Neuronal stem cell (in vitro differentiated cells): ENCODE data around the gene NAT10.

Experiments used
- DNase-seq: peaks from one replicate; pipeline ENCODE4 v3.0.0-alpha.2; 2013; ENCODE audit warnings: low spot score
- H2AFZ ChIP-seq: one replicate; pipeline ENCODE4 v1.6.1; 2013; ENCODE audit warnings: mild to moderate bottlenecking, low read length, inconsistent platforms
- H2AK5ac ChIP-seq: 2 replicates; pipeline ENCODE4 v1.6.1; 2013; ENCODE audit warnings: low read depth, mild to moderate bottlenecking, inconsistent platforms, low read length, moderate library complexity, mixed read lengths
- H2BK120ac ChIP-seq: 2 replicates; pipeline ENCODE4 v1.6.1; 2013; ENCODE audit warnings: low read depth, mild to moderate bottlenecking, inconsistent platforms, low read length, moderate library complexity, mixed read lengths
- H2BK12ac ChIP-seq: one replicate; pipeline ENCODE4 v1.6.1; 2013; ENCODE audit warnings: low read length, inconsistent platforms
- H2BK15ac ChIP-seq: 2 replicates; pipeline ENCODE4 v1.6.1; 2013; ENCODE audit warnings: mild to moderate bottlenecking, low read length, inconsistent platforms, mixed read lengths
- H2BK5ac ChIP-seq: one replicate; pipeline ENCODE4 v1.6.1; 2013; ENCODE audit warnings: inconsistent platforms, mild to moderate bottlenecking, low read length, moderate library complexity
- H3K14ac ChIP-seq: one replicate; pipeline ENCODE4 v1.6.1; 2013; ENCODE audit warnings: low read length, inconsistent platforms
- H3K18ac ChIP-seq: 2 replicates; pipeline ENCODE4 v1.6.1; 2013; ENCODE audit warnings: low read length, inconsistent platforms
- H3K23ac ChIP-seq: 2 replicates; pipeline ENCODE4 v1.6.1; 2013; ENCODE audit warnings: low read depth, mild to moderate bottlenecking, mixed read lengths, low read length, inconsistent platforms; ENCODE audit not compliant: poor library complexity
- H3K27ac ChIP-seq: replicated peaks from 3 replicates; pipeline ENCODE4 v1.5.1; 2013; ENCODE audit warnings: low read length, inconsistent platforms
- H3K27me3 ChIP-seq, 3 experiments: 2 replicates each; pipeline ENCODE4 v1.6.1; 2013; ENCODE audit warnings: low read length in 3 of 3, mild to moderate bottlenecking in 2 of 3, inconsistent platforms in 1 of 3, low read depth in 1 of 3, mixed read lengths in 1 of 3, moderate library complexity in 1 of 3; ENCODE audit not compliant: control insufficient read depth in 3 of 3, insufficient read depth in 3 of 3
- H3K36me3 ChIP-seq, 2 donors: replicated peaks in 1 of 2; 2 replicates each; pipeline ENCODE4 v1.6.1; 2013; ENCODE audit warnings: low read length in 2 of 2; ENCODE audit not compliant: control insufficient read depth in 2 of 2, insufficient read depth in 2 of 2
- H3K4ac ChIP-seq: 2 replicates; pipeline ENCODE4 v1.6.1; 2013; ENCODE audit warnings: inconsistent platforms, mild to moderate bottlenecking, low read length, moderate library complexity
- H3K4me1 ChIP-seq, 2 donors: 1 replicate in 1 of 2; 2 replicates in 1 of 2; pipeline ENCODE4 v1.6.1; 2013; ENCODE audit warnings: low read length in 2 of 2, low read depth in 1 of 2; ENCODE audit not compliant: control insufficient read depth in 2 of 2, insufficient read depth in 1 of 2
- H3K4me2 ChIP-seq: one replicate; pipeline ENCODE4 v1.6.1; 2013; ENCODE audit warnings: mild to moderate bottlenecking, low read length, inconsistent platforms; ENCODE audit not compliant: insufficient read depth, poor library complexity, severe bottlenecking
- H3K4me3 ChIP-seq, 2 donors: 2 replicates each; pipeline ENCODE4 v1.5.1; 2013; ENCODE audit warnings: low read length in 2 of 2, mild to moderate bottlenecking in 2 of 2, inconsistent platforms in 1 of 2, moderate library complexity in 1 of 2
- H3K79me1 ChIP-seq: one replicate; pipeline ENCODE4 v1.6.1; 2013; ENCODE audit warnings: low read depth, mild to moderate bottlenecking, inconsistent platforms, low read length, moderate library complexity
- H3K9ac ChIP-seq: one replicate; pipeline ENCODE4 v1.6.1; 2013; ENCODE audit warnings: mild to moderate bottlenecking, low read depth, low read length, inconsistent platforms; ENCODE audit not compliant: poor library complexity
- H3K9me3 ChIP-seq, 2 donors: replicated peaks in 1 of 2; 2 replicates each; pipeline versions ENCODE3 to v1.6.1; 2013; ENCODE audit warnings: low read length in 2 of 2, mild to moderate bottlenecking in 2 of 2, inconsistent platforms in 1 of 2, low read depth in 1 of 2, mixed read lengths in 1 of 2, moderate library complexity in 1 of 2; ENCODE audit not compliant: control insufficient read depth in 2 of 2, insufficient read depth in 1 of 2
- H4K8ac ChIP-seq: one replicate; pipeline ENCODE4 v1.6.1; 2013; ENCODE audit warnings: low read depth, mild to moderate bottlenecking, inconsistent platforms, low read length, moderate library complexity
- H4K91ac ChIP-seq: one replicate; pipeline ENCODE4 v1.6.1; 2013; ENCODE audit warnings: low read length, low read depth, mild to moderate bottlenecking, inconsistent platforms; ENCODE audit not compliant: poor library complexity
- WGBS, 2 donors: extraction: QIAGEN DNeasy Blood & Tissue Kit; methylation state at CpG; one replicate each; pipeline ENCODE4 v1.1.7; 2013; ENCODE audit warnings: missing lambda C conversion rate in 2 of 2, mixed read lengths in 1 of 2; ENCODE audit not compliant: insufficient read length in 2 of 2, insufficient replicate concordance in 1 of 2; ENCODE audit errors: extremely low coverage in 2 of 2; 5-methylcytosine and 5-hydroxymethylcytosine counted together

The NAT10 gene

GRCh38 chr11:34189191-34189590 lies 83.8 kb downstream of the NAT10 start:
- Histone ChIP-seq H3K14ac (no peak overlapping the region), H2AFZ (no peak overlapping the region), H3K4me1 (peaks cover 38 to 45% of the 10 kb centered on the region in 2 donors), H3K4me3 (no peak overlapping the region), H3K9ac (no peak overlapping the region), H3K4me2 (no peak overlapping the region), H3K4ac (no peak overlapping the region), H3K27me3 (no peaks in the 10 kb centered on the region), H3K79me1 (no peaks in the 10 kb centered on the region), H3K18ac (no peak overlapping the region), H3K27ac (no peak overlapping the region), H4K8ac (no peak overlapping the region), H2AK5ac (no peak overlapping the region), H2BK15ac (no peak overlapping the region), H2BK120ac (no peak overlapping the region), H3K23ac (no peak overlapping the region), H3K9me3 (no peaks in the 10 kb centered on the region), H2BK5ac (no peak overlapping the region), H4K91ac (no peak overlapping the region), H2BK12ac (no peak overlapping the region), H3K36me3 (no peaks in the 10 kb centered on the region)
- WGBS, 2 donors, result no CpG with 5 or more reads among the region's 9 CpGs
- DNase-seq, result no peak

- H3K4me3 ChIP-seq, result no peak overlapping the region
- H3K27ac ChIP-seq, result no peak overlapping the region
- DNase-seq, result no peak
- H3K79me1 ChIP-seq, result no peaks in the 10 kb centered on the region
- no peak overlapping the region for H3K4me2 ChIP-seq
- no peak overlapping the region for H2AFZ ChIP-seq
- no CpG with 5 or more reads among the region's 8 CpGs for WGBS, 2 donors
- H3K4me1 ChIP-seq, result peaks cover 36 to 41% of the 10 kb centered on the region in 2 donors
- H4K91ac ChIP-seq, result no peak overlapping the region
- H2BK120ac ChIP-seq, result no peak overlapping the region
- H3K9ac ChIP-seq, result no peak overlapping the region
- H2BK12ac ChIP-seq, result no peak overlapping the region
- no peak overlapping the region for H3K18ac ChIP-seq
- no peak overlapping the region for H2BK15ac ChIP-seq
- H3K36me3 ChIP-seq, result peaks cover 0 to 4% of the 10 kb centered on the region in 2 donors
- no peak overlapping the region for H3K14ac ChIP-seq
- H2AK5ac ChIP-seq, result no peak overlapping the region
- no peaks in the 10 kb centered on the region for H3K9me3 ChIP-seq
- H4K8ac ChIP-seq, result no peak overlapping the region
- no peak overlapping the region for H2BK5ac ChIP-seq
- no peak overlapping the region for H3K23ac ChIP-seq
- no peak overlapping the region for H3K4ac ChIP-seq
- no peaks in the 10 kb centered on the region for H3K27me3 ChIP-seq
Measured at GRCh38 chr11:34190192-34191139, 85.0 kb downstream of the NAT10 start.

- Histone ChIP-seq H2AFZ (no peak overlapping the region), H3K14ac (no peak overlapping the region), H3K18ac (no peak overlapping the region), H3K9me3 (no peaks in the 10 kb centered on the region), H3K36me3 (peaks cover 0 to 12% of the 10 kb centered on the region in 2 donors), H2BK12ac (no peak overlapping the region), H3K79me1 (no peaks in the 10 kb centered on the region), H4K8ac (no peak overlapping the region), H2AK5ac (no peak overlapping the region), H2BK120ac (no peak overlapping the region), H3K4me1 (peaks cover 30 to 33% of the 10 kb centered on the region in 2 donors), H4K91ac (no peak overlapping the region), H3K27me3 (no peaks in the 10 kb centered on the region), H3K23ac (no peak overlapping the region), H2BK5ac (no peak overlapping the region), H2BK15ac (no peak overlapping the region), H3K27ac (no peak overlapping the region), H3K4me2 (no peak overlapping the region), H3K4ac (no peak overlapping the region), H3K9ac (no peak overlapping the region), H3K4me3 (no peak overlapping the region)
- WGBS, 2 donors, result no CpG with 5 or more reads among the region's 5 CpGs
- DNase-seq, result no peak
Measured at GRCh38 chr11:34191578-34191977, 86.1 kb downstream of the NAT10 start.
